Cortex of kidney (tissue), 1 donor: ENCODE results near the gene SLC35E1.

Experiments
- DNase-seq: peaks from one replicate; lab custom pipeline; 2025; lab: John Stamatoyannopoulos, UW

Gene SLC35E1

DNA sequence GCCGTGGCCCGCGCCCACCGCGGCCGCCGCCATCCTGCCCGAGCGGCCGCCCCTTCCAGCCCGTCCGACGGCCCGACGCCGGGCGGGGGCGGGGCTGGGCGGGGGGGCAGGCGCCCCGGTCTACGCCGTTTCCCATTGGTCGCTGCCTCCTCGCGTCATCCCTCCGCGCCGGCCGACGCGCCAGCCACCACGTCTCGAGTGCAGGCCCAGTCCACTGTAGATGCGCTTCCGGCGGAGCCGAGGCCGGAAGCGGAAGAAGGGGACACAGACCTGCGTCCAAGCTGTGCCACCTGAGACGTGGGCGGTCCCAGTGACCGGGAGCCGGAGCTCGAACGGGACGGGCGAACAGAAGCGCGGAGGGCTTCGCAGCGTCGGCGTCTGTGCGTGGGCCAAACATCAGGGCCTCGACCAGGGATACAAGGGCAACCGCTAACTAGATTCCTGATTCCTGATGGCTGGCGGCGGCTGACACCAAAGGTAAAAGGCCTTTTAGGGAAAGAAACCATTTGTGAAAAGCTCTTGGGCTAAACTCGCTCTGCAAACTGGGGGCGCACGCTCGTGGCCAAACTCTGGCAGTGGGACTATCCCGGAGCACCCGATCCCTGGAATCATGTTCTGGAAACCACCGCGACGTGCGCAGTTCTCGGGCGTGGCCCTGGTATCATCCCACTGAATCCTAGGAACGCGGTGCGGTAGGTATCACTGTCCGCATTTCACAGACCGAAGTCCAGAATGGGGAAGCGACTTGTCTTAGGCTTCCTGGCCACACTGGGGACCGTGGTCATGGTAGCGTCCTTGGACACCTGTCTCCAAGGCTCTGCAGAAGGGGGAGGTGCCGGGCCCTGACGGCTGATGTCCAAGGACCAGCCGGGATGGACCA lies at the start of gene SLC35E1:
TSS of gene SLC35E1 (minus strand) at position 84 of the 880 bp plus-strand sequence. CDS start at position 33, 51 bp downstream.
- peak; percentile 99 for DNase-seq

DNA sequence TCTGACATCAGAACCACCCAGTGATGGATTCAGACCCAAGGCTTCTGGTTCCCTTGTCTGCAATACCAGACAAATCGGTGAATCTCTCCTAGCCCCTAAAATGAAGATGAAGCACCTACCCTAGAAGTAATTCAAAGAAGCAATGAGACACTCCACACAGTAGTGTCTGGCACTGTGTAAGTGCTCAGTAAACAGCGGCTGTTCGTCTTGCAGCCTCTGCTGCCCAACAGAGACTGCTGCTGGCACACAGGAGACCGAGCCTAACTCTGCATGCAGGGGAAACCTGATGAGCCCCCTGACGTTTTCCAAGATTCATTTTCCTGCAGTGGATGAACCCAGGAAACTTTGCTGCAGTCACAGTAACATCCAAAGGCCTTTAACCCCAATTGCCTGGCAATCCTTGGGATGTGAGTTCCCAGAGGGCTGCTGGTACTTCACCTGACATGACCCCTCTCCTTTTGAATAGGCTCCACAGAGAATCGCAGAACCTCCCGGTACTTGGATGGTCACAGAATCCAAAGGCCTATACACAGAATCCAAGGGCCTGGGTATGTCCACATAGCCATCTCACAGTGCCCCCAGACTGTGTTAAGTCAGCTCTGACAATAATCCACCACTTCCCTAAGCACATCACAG lies 49.1 kb upstream of the SLC35E1 start:
- no peak for DNase-seq

DNA sequence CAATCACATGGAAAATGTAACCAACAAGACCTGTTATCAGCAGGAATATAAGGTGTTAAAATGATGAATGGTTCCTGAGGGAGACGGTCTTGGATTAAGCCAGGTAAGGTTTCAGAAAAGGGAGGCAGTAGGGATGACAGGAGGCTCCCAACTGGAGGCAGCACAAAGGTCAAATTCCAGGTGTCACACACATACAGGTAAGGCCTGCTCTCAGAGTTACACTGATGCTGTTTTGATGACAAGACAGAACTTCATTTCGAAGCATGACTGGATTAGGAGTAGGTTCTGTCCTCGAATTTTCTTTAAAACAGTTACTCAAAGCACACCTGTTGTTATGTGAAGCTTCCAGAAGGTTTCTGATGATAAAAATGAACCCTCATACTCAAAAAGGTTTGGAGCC lies 48.4 kb upstream of the SLC35E1 start:
- DNase-seq, result no peak

DNA sequence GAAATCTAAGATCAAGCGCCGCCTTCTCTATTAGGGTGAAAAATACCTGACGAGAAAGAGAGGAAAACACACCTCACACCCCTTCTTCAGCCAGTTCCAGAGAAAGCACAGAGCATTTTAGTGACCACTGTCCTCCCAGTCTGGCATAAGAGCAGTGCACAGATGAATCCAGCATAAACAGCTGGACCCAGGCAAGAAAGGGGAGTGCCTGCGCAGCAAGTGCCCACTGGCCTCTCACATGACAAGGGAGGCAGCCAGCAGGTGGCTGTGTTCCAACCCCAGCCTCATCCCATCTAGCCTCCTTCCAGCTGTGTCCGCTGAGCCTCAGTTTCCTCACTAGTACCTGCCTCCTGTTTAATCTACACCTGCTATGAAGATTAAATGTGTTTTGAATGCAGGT lies 47.8 kb upstream of the SLC35E1 start:
- no peak for DNase-seq

DNA sequence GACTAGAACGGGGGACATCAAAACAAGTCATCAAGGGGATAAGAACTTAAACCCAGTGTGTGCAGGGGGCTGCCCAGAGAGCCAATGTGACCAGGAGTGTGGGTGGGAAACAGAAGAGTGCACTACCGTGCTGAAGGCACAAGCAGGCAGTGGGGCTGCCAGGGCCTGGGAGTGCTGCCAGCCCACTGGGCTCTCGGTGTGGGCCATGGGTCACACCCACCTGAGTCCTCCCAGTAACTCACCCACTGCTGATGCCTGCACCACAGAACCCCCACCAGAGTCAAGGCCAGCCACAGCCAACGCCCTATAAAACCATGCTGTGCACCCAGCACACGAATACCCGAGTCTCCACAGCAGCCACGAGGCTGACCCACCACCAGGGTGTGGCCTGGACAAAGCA lies 47.2 kb upstream of the SLC35E1 start:
- DNase-seq, result no peak

DNA sequence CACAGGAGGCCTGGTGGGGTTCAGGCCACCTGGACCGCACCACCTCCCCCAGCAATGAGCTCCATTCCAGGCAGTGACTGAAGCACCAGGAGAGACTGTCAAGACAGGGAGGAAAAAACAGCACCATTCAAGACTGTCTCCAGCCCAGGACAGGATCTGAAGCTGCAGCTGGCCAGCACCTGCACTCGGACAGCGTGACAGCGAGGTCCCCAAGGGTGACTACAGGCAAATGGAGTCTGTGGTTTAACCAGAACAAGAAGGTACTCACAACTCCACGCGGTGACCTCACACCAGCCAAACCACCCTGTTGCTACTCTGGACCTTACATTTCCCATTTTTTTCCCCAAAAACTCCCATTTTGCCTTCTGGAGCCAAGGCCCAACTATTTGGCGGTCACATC lies 46.0 kb upstream of the SLC35E1 start:
- no peak for DNase-seq

DNA sequence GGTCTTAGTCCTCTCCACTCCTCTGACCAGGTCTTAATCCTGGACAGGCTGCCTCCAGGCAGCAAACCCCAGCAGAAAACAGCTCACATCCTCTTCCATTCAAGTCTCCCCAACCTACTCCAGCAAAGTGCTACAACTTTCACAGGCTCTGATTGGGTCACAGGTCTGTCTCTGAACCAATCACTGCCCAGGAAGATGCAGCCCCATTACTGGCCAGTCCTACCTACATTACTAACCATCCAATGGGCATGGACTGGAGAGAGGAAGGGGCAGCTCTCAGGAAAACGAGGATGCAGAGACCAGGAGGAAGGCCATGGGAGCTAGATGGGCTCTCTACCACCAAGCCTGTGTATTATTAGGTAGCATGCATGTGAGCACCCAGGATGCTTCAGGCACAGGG lies 43.6 kb upstream of the SLC35E1 start:
- DNase-seq, result no peak

DNA sequence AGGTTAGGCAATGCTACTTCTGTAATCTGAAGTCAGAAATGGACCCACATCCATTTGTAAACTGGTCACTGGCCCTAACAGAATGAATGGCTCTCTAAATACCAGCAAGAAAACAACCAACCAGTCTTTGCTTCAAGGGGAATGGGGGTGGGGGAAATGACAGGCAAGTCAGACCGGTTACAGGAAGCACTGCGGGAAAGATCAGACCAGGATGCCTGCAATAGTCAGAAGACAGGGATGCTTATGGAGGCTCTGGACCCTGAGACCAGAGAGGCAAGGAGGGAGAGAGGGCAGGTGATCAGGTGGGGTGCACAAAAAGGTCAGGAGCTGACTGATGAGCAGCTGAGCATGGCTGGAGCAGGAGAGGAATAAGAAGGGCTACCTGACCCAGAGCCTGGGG lies 42.7 kb upstream of the SLC35E1 start:
- DNase-seq, result no peak

DNA sequence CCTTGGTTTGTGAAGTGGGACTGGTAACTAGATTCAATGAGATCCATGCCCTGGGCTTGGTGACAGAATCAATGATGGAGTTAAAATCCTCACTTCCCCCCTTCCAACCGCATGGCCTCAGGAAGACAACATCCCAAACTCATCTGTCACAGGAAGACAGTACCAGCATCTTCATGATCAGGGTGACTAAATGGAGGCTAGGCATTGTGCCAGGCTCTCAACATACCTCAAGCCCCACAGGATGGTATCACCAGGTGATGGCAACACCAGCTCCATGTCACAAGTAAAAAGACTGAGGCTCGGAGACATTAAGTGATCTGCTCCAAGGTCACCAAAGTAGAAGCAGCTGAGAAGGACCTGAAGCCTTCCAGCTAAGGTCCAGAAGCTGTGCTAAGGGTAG lies 41.6 kb upstream of the SLC35E1 start:
- DNase-seq, result no peak

DNA sequence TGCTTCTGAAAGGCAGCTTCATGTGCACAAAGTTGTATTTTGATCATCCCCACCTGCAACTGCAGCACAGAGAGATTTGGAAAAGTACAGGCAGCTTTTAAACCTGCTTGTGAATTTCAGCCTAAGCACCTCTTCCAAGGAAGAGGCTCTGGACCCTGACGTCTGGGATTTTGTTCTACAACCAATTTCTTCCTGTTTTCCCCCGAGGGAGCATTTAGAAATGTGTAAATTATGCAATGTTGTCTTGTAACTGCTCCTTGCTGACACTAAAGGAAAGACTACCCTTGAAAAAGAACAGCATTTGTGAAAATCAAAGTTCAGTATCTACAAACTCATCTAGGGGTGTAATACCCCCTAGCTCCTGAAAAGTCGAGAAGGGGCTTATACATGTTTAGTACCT lies 40.4 kb upstream of the SLC35E1 start:
- DNase-seq, result no peak

DNA sequence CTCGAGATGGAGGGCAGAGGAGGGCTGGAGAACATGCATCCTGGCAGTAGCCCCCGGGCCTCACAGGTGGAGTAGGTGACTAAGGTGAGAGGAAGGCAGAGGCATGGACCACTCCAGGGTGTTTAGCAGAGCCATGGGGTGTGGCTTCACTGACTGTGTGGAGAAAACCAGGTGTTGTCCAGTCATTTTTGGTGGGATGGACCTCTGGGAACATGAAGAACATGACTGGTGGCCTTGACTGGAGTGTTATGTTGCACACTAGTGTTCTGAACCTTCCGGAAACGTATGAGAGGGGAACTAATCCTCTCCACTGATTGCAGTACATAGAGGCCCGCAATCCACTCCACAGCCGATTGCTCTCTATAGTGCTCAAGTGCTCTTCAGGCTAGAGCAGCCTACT lies 38.9 kb upstream of the SLC35E1 start:
- DNase-seq, result no peak

DNA sequence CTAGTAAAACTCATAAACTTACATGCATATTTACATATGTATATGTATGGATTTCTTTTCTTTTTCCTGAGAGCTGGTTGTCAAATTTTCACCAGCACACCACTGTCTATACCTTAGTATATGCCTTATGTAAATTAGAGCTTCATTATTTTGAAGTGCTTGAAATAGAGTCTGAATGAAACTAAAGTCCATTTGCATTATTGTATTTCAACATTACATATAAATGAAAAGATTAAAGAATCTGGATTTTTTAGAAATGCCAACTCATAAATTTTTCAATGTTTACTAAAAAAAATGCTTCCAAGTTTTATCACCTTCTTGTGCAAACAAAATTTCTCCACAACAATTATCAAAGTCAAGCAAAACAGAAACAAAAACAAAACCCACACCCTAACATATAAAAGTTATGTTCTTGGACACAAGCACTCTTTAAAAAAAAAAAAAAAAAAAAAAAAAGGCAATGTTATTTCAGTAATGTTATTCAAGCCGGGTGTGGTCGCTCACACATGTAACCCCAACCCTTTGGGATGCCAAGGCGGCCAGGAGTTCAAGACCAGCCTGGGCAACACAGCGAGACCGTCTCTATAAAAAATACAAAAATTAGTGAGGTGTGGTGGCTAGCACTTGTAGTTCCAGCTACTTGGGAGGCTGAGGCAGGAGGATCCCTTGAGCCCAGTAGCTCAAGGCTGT lies 37.4 kb upstream of the SLC35E1 start:
- DNase-seq, result no peak

DNA sequence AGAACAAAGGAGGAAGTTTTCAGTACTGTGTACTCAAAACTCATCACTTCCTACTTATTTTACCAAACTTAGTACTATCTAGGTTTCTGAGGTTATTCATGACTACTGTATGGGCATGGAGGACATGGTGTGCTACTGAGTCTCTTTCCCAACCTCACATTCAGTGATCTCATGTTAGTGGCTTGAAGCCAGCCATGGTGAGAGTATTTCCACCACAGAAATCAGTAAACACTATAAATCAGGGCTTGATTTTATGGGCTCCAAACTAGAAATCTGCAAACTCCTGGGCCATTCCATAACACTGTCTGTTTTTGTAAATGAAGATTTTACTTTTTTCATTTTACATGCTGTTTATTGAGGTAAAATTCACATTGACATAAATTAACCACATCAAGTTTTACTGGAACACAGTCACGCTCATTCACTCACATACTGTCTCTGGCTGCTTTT lies 36.1 kb upstream of the SLC35E1 start:
- no peak for DNase-seq

DNA sequence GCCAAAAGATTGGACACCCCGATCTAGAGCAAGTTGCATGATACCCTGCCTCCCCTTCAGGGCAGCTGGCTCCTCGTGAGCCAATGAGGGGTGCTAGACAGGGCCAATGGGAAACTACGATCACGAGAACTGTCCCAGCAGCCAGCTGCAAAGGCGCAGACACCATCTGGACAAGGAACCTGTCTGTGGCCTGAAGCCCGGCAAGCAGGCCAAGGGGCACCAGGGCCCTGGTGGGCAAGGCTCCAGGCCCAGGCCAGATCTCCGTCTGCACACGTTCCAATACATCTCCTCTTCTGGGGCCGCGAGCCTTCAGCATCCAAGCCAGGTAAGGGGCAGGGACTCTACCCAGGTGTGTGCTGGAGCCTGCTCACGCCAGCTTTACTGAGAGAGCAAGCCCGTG lies 35.6 kb upstream of the SLC35E1 start:
- no peak for DNase-seq

DNA sequence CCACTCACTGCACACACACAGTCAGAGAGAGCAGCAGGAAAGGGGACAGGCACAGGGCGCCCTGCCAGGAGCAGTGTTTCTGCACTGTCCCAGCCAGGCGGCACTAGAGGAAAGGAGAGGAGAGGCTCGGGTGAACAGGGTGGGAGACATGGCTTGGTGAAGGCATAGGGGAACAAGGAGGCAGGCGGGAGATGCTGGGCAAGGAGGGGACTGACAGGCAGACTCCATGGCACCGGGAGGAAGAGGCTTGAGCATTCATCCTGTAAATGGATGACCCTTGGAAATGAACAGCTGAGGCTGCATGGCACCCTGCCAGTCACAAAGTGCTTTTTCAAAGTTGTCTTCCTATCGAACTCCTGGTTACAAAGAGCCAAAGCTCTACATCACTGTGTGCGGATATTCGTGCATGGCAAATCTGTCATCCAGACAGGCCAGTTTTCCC lies 33.4 kb upstream of the SLC35E1 start:
- DNase-seq, result no peak

DNA sequence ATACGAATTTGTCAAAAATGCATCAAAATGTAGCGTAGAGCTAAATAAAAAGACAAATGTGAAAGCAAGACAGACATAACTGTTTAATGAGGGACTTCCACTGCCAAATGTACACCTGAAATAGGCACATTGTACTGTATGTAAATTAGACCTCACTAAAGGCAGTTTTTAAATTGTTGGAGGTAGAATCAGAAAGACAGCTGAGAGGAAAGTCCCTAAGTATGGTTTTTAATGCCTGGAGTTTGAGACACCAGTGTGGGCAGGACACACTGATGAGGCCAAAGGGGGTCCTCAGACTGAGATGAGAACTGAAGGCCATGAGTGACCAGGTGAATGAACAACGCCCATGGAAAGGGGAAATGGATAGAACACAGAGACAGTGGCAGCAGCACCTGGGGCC lies 32.9 kb upstream of the SLC35E1 start:
- no peak for DNase-seq

DNA sequence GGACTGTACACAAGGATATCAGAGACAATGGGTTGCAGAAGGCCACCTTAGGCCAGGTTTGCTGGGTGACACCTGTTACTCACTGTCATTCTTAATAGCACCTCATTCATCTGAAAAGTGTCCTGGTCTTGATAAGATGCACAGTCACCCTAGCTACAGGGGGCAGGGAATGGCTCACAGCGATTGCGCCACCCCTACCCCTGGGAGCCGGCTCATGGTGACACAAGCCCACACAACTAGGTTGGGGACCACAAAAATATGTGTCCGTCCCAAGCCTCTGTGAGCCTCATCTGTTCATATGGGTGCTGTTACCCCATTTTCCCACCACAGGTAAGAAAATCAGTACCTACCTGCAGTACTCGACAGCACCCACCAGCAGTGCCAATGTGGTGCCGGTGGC lies 32.4 kb upstream of the SLC35E1 start:
- DNase-seq, result no peak

DNA sequence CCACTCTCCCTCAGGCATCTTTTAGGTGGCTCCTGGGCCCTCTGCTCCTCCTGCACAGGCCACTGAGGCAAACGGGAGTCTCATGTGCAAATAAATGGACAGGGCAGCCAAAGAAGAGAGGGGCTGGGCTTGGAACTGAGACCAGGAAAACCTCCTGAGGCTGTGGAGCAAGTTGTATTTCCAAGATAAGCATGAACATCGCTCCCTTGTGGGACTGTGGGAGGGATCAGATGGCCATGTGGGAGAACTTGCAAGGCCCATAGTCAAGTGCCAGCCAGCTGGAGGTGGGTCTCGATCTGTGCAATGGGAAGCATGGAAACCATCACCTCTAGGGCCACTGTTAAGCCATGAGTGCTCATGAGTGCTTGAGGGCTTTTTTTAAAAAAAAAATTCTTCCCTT lies 30.9 kb upstream of the SLC35E1 start:
- no peak for DNase-seq

DNA sequence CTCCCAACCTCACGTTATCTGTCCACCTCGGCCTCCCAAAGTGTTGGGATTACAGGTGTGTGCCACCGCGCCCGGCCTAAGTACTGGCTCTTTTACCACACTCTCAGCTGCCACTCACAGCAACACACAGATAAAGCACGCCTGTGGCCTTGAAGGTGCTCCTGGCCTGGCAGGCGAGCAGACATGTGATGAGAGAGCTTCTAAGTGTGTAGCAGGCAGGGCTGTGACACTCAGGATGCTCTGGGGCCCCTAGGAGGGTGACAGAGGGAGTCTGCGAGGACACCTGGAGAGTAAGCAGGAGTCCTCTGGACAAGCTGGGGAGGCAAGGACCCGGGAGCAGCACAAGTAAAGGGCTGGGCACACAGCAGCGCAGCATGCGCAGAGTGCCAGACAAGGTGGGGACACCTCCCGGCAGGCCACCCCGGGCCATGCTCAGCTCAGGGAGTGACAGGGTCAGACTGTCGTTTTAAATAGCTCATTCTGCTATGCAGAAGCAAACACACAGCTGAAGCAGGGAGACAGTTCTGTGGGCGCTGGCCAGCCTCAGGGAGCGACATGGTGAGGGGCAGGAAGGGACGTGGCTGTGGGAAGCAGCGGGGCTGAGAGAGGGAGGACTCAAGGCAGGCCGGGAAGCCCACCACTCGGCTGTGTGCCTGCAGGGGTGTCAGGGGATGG lies 29.3 kb upstream of the SLC35E1 start:
- DNase-seq, result no peak

DNA sequence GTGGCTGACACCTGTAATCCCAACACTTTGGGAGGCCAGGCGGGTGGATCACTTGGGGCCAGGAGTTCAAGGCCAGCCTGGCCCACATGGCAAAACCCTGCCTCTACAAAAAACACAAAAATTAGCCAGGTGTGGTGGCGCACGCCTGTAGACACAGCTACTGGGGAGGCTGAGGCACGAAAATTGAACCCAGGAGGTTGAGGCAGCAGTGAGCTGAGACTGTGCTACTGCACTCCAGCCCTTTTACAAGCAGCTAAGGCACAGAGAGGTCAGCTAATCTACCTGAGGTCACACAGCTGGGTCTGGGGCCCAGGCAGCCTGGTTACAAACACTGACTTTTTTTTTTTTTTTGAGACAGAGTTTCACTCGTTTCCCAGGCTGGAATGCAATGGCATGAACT lies 28.6 kb upstream of the SLC35E1 start:
- no peak for DNase-seq

DNA sequence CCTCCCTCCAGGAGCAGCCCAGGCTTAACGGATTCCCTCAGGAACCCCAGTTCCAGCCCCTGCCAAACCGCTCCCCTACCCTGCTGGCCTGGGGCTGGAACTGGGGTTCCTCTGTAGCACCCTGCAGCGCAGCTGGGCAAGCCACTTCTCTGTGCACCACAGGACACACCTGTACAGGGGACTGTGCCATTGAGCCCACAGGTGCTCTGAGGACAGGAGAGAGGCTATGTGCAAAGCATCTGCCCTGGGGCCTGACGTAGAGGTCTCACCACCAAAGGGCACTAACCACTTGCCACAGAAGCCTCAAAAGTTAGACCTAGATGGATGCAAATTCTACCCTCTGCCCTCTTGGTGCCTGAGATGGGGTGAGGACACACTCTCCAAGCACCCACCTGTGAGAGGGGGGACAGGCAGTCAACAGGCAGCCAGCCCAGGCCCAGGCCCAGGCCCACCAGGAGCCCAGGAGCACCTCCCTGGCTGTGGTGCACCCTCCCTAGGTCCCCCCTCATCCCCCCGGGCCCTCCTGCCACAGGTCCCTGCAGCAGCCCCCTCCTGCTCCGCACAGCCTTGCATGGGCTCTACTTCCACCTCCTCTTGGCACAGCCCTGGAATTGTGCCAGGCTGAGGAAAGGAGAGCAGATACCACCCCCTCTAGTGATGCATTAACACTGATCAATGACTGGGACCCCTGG lies 27.6 kb upstream of the SLC35E1 start:
- DNase-seq, result no peak

DNA sequence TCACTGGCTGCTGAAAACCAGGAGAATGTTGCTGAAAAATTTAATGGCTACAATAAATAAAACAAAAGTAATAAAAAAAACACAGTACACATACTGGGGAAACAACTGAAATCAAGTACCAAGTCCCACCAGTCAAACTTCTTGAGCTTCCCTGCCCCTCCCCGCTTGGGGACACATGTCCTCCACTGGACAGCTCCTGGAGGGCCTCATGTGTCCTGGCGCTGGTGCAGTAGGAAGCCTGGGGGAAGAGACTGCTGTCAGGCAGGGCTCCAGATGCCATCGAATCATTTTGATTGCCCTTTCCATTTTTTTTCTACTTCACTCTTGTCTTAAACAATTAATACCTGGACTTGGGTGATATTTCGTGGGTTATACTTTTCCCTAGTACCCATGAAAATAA lies 26.6 kb upstream of the SLC35E1 start:
- no peak for DNase-seq
